Activated CD4-positive, alpha-beta T cell treated with anti-CD3 and anti-CD28 coated beads, Interleukin-2, Interleukin-4, amounts not matched to agents 100 ng/mL and 50 ng/mL, durations not matched to agents 16 hours and 8 hours (primary cell): ENCODE results near the gene LRMDA.
"Not testable (repeated sequence)": the region's sequence is repeated elsewhere in the genome, so short reads cannot be mapped to it uniquely, and the experiment has no call there.

Source experiments
- DNase-seq: peaks from one replicate; pipeline ENCODE4 v3.0.0-alpha.2; 2020; ENCODE audit warnings: low spot score

The LRMDA gene

GRCh38 chr10:75589895-75590654 is 158.7 kb downstream of the LRMDA start:
- no peak for DNase-seq

DNA sequence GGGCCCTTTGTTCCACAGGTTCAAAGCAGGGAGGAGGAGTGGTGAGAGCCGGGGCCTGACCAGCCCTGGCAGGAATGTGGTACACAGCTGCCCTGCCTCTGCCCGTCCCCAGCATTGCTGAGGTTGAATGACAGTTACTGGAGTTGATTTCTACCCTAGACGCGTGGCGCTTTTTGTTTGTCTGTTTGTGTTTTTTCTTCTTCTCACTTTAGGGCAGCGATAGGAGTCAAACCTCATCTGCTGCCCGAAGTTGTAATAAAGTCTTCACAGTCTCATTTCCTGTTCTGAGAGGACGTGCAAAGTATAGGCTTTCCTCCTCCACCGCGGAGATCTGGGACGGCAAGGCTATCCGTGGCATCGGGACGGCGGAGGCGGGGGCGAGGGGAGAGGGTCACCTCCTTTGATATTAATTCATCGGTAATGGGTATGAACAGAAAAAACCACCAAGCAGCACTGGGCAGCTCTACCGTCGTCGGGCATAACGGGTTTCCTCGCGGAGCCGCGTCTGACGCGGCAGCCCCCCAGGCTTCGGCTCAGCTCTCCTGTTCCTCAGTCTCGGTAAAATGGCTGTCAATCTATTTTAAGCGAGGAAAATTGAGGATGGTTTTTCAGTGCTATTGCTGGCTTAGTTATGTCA is 160.8 kb downstream of the LRMDA start:
- no peak for DNase-seq

DNA sequence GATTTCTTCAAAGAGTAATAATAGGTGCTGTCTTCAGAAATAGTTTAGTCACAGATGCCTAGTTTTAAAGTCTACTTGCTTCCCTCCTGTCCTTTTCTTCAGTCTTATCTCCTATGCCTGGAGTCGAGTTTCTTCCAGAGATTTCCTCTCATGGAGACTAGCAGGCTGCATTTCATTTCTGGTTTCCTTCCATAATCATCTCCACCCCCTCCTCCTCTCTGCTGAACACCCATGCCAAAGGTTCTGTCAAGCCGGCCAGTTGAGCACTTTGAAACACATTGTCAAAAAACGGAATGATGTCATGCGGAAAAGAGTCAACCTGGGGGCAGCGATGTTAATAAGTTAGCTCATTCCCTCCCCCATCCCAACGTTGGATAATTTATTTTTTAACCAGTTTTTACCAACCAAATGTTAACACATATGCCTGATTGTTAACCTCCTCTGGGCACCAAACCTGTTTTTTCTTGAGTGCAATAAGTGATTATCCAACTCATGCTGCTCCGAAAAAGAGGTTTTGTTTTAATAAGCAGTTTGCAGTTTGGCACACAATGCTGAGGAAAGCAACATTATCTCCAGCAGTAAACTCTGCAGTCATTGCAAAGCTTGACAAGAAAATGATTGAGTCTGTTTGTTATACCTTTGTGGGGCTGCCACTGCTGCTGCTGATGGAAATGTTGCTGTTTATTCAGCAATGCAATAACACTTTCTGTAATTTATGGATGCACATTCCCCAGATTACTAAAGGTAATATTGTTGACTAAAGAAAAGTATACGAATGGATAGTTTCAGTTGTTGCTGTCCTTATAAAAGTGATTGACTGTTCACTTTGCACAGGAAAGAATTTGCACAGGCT is 161.6 kb downstream of the LRMDA start:
- DNase-seq = no peak

DNA sequence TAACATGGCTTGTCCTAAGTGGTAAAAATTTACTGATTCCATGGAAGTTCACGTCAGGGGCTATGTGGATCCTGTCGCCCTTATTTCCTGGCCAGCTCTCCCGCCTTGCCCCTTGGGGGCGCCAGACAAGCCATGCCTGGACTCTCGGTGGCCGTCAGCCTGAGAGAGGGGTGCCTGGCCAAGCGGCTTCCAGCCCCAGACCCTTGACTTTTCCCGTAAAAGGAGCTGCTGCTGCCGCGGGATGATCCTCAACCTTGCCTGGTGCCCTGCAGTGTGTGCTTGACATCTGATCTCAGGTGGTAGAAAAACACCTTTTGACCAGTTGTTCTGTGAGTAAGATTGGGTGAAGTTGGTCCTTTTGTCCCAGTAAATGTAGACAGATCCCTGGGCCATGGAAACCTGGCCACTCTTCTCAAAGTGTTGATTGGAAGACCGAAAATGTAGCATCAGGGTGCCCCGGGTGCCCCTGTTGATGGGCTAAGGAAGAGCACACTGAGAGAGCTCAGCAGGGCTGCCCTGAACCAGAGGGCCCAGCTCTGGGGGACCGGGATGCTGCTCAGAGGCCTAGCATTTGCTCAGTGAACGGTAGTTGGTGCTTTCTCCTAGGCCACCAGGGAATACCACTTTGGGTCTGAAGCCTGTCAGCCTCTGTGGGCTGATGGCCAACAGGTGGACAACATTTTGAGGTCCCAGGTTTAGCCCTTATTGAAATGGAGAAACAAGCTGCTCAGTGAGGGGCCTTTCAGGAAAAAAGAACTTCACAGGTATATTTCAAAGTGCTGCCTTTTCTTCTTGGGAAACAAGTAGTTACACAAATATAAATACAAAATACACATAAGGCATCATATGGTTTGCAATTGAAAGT is 162.5 kb downstream of the LRMDA start:
- DNase-seq = no peak

DNA sequence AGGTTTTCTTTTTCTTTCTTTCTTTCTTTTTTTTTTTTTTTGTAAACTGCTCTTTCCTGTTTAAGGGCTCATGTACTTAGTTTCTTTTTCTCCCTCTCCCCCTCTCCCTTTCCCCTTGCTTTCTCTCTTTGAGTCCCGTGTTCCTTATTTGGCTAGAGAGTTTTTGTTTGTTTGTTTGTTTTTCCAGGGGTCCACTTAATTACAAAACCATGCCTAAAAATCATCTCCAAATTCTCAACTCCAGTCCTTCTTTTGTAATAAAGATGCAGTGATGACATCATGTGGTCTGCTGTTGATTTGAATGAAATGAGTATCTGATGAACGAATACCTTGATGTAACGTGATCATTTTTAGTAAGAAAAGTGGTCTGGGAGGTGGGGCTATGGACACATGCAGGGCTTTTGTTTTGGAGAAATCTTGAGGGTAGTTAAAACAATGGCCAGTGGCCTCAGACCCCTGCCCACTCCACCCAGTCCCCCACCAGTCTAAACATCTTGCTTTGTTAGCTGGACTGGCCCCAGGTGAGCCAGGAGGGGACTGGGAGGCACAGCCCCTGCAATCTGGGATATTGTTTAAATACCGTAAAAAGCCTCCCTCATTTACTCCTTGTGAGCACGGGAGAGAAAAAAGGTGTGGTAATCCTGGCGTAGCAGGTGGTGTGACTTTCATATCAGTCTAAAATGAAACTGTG is 165.7 kb downstream of the LRMDA start:
- no peak for DNase-seq

DNA sequence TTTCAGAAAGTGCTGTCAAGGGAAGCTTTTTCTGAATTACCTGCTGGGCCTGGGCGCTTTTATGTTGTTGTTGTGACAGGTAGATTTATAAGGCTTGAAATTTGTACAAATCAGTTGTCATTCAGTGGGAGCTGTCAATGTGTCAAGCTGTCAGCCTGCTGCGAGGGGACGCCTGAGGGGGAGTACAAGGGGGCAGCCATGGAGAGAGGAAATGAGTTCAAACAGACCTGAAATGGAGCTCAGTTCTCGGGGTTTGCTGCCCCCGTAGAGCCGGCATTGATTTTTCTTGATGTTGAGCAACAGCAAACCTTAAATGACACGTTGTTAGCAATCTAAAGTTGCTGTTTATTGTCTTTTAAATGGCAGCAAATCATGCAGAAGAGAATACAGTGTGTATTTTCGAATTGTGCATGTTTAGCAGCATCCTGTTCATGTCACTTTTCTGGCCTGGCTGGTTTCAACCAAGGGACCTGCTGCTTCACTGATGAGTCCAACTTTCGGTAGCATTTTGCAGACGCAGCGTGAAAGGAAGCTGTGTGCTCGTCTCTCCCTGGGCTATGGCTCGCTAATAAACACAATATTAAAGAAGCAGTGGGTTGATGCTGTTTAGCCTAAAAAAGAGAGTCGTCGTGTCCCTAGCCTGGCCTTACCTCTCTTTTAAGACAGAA is 166.5 kb downstream of the LRMDA start:
- no peak for DNase-seq

DNA sequence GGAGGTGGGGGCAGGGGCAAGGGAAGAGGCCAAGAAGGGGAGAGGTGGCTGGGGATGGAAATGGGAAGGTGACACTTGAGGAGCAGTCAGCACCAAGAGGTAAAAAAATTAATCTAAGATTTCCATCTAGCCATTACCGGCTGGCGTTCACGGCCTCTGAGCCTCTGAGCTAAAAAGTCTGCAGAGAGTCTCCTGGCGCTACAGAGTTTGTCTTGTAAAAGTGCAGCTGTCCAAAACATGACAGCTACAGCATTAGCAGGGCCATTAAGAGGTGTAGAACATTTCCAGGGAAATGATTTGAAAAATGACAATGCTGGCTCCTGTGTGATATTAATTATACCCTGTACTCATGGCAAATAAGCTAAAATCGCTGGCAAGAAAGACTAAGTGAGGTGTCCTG is 167.6 kb downstream of the LRMDA start:
- no peak for DNase-seq

DNA sequence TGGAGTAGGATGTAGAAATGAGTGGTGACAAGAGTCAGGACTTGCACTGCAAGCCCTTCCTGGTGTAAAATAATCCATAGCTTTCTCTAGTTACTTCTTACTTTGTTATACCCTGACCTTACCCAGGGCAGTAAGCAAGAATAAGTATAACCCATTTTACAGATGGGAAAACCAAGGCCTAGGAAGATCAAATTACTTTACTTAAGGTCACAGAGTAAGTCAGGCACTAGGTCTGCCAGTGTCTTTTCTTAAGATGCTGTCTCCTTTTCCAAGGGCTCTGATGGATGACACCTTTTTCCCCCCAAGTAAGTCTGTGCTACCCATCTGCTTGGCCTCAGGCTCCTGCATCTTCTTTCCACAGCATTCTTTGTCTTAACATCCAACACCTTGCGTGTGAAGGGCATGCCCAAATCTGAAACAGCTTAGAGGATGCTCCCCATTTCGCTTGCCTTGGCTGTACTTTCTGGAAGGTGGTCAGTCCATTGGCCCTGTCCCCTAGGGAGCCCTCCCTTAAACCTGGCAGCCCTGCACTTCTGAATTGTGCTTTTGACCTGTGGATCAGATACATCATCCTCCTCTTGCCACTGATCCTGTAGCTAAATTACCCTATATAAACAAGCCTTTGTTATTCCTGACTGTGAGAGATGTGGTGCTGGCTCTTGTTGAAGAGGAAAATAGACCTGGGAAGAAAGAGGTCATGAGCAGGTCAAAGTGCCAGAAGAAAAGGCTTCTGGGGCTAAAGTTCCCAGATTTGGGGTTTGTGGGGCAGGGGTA is 168.6 kb downstream of the LRMDA start:
- no peak for DNase-seq

GRCh38 chr10:75600833-75601232 is 169.4 kb downstream of the LRMDA start:
- no peak for DNase-seq

- DNase-seq = no peak
These were observed 170.9 kb downstream of the LRMDA start for GRCh38 chr10:75602341-75602740.

- no peak for DNase-seq
These were observed 173.7 kb downstream of the LRMDA start for GRCh38 chr10:75605096-75605495.

DNA sequence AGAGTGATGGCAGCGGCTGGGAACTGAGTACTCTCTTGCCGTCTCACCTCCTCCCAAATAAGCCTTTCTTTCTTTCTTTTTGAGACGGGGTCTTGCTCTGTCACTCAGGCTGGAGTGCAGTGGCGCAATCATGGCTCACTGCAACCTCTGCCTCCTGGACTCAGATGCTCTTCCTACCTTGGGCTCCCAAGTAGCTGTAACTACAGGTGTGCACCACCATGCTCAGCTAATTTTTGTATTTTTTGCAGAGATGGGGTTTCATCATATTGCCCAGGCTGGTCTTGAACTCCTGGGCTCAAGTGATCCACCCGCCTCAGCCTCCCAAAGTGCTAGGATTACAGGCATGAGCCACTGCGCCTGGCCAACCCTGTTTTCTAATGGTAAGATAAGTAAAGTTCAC is 174.4 kb downstream of the LRMDA start:
- not testable (repeated sequence) for DNase-seq

- no peak for DNase-seq
These were observed 174.9 kb downstream of the LRMDA start for GRCh38 chr10:75606203-75606779.

- no peak for DNase-seq
These were observed 176.2 kb downstream of the LRMDA start for GRCh38 chr10:75607576-75607975.

- no peak for DNase-seq
These were observed 178.8 kb downstream of the LRMDA start for GRCh38 chr10:75610183-75610582.

- no peak for DNase-seq
These were observed 180.0 kb downstream of the LRMDA start for GRCh38 chr10:75611172-75611992.

GRCh38 chr10:75611993-75612372 is 180.6 kb downstream of the LRMDA start:
- no peak for DNase-seq

- DNase-seq = no peak
These were observed 181.7 kb downstream of the LRMDA start for GRCh38 chr10:75612904-75613684.
